ENCODE results near the gene P4HB.

P4HB gene

DNA sequence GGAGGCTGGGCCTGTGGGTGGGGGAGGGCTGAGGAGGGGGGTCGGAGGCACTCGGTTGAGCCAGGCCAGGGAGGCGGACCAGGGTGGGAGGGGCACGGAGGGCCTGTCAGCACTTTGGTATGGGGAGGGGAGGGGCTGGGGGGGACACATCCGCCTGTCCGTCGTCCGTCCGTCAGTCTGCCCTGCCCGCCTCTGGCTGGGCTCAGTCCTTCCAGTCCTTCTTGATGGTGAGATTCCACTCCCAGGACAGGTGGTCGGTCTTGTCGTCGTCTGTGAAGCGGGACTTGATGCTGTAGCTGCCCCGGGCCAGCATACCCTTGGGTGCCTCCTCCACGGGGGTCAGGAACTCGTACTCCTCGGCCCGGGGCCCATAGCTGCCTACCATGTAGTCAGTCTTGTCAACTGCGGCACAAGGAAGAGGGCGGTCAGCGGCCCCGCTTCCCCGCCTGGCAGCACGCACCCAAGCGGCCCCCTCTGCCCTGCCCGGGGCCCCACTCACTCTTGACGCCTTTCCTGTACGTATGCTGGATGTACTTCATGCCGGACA is 8.4 kb upstream of the P4HB start:
- no peak for DNase-seq (ENCODE audit: low spot score)

DNA sequence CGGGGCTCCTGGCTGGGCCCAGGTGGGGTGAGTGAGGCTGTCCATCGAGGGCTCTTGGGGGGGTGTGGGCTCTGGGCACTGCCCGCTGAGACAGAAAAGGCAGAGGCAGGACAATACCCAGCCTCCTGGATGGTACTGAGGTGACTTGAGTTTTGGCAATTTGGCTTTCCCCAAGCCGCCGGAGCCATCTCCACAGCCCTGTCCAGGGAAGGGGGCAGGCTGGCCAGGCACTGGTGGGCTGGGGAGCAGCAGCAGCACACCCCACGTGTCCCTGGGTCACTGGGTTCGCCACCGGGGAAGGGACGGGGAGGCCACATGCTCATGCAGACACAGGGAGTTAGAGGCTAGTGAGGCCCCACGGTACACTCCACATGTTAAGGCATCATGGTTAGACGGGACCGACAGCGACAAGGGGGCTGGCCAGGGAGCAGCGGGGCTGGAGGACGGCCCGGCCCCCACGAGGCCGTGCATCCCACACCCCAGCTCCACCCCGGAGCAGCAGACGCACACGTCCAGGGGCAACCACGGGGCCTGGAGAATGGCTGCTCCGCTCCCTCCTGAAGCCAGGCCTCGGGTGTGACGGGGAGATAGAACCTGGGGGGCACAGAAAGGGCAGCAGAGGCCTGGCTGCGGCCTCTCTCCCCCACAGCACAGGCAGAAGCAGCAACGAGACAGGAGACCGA is 7.8 kb upstream of the P4HB start:
- no peak for DNase-seq (ENCODE audit: low spot score)

DNA sequence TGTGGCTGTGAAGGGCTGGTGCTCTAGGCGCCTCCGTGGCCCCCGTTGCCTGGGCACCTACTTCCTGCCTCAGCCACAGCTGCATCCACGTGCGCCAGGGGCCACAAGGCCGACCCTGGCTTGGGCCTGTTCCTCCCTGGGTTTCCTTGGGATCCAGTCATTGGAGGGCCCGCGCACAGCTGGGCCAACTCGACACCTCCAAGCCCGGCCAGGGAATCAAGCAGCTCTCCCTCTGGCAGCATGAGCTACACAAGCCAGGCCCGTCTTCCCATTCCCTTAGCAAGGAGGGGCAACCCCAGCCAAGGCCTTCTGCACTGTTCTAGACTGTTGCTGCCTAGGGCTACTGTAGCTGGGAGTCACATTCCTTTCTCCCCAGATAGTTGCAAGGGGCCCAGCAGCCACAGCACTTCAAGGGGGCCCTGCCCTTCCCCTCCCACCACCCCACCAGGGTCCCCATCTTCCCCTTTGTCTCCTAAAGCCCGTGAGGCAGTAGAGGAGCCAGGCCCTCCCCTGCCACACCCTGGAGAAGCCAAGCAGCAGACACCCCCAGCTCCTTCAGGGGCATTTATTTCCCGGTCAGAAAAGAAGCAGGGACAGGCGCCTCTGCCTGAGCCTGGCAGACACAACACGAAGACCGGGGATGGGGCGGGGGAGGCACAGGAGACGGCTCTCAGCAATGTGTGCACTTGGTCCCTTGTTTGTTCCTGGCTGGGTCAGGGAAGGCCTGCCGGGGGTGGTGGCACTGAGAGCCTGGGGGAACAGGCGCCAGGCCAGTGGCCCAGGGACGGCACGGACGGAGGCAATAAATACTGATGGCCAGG is 7.0 kb upstream of the P4HB start:
- DNase-seq (ENCODE audit: low spot score), result no peak

DNA sequence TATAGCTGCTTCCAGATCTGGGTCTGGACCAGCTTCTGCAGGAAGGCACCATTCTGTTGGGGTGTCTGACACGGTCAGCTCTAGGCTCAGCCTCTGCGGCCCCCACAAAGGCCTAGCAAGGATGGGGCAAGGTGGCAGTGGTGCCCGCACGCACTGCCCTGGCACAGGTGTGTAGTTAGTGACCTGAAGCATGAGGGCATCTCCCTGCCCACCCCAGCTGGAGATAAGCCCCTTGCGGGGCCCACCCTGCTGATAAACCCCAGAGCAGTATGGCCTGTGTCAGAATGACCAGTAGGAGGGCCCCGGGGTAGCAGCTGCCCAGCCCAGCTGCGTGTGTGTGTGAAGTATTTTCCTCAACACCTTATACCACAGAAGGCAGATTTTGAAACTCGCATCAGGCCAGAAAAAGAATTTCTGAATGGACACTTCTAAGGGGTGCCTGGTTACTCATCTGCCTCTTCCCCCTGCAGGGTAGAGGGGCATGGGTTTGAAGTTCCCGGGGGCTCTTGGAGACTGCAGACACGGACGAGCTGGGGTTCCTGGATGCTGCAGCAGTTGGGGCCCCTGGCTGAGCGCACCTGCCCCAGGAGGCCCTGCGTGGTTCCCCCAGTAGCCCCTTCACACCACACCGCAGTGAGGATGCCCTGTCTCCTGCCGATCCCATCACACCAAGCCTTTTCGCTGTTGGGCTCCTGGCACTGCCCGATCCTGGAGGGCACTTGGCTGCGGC is 6.3 kb upstream of the P4HB start:
- no peak for DNase-seq (ENCODE audit: low spot score)

DNA sequence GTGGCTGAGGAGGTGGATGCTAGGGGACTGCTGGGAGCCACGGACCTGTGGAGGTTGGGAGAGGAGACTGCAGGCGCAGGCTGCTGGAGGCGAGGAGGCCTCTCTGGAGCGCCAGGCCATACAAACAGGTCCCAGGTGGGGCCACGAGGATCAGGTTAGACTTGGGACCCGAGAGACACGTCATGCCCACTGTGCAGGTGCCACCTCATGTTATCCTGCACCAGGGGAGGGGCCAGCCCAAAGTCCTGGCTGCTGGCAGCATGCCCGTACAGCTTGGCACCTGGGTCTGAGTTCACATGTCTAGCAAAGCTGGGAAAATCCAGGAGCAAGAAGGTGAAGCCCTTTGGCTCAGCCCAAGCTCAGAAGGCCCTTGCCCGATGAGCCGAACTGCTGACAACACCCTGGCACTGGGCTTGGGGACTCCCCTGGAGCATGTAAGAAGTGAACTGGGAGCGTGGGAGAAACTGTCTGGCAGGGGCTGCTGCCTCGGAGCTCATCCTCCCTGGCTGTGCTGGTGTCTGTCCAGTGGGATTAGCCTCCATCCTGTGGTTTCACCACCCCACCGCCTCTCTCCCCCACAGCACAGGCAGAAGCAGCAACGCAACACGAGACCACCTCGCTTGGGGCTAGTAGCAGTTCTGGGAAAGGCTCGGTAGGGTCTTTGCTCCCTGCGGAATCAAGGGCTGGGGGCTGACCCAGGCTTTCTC is 5.6 kb upstream of the P4HB start:
- DNase-seq (ENCODE audit: low spot score), result no peak

DNA sequence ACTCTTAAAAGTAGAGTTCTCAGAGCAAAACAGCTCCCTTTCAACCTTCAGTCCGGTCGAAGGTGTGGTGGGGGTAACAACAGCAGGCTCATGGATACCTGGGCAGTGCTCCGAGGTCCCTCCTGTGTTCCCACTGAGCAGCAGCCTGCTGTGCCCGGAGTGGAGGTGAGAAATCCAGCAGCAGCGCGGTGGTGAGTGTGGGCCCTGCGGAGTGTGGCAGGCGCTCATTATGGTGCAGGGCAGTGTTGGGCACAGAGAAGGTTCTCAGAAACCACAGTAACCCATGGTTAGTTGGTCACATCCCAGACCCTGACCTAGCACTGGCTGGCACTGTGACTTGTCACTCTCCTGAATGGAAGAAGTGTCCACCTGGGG is 5.0 kb upstream of the P4HB start:
- DNase-seq (ENCODE audit: low spot score), result no peak

DNA sequence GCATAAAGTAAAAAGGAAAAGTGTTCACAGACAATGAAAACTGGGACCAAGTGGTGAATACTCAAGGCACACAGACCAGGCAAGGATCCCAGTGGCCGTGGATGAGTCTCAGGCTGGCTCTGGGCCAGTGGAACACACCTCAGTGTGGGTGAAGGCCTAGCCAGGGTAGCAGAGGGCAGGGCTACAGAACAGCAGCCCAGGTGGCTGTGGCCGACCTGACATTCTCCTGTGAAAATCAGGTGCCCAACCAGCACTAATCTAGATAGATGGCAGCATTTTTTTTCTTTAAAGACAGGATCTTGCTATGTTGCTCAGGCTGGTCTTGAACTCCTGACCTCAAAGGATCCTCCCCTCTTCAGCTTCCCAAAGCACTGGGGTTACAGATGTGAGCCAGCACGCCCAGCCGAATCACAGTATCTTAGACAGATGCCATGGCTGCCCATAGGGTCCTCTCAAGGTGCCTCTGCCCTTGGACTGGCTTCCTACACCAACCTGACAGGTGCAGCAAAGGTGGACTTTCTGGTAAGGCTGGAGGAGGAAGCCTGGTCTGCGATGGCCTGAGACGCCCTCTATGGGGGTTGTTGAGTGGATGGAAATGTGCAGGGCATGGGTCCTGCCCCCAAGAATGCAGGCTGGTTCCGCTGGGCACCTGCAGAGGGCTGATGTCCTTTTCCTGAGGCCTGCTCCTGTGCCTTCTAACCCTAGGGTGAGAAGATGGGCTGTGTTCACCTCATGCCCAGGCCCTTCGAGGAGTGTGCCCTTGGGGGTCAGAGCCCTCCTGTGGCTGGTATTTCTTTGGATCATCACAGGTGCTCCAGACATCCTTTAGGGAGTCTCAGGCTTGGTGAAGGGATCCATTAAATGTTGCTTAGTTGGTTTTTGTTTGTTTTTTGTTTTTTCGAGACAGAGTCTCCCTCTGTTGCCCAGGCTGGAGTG is 3.8 kb upstream of the P4HB start:
- no peak for DNase-seq (ENCODE audit: low spot score)

DNA sequence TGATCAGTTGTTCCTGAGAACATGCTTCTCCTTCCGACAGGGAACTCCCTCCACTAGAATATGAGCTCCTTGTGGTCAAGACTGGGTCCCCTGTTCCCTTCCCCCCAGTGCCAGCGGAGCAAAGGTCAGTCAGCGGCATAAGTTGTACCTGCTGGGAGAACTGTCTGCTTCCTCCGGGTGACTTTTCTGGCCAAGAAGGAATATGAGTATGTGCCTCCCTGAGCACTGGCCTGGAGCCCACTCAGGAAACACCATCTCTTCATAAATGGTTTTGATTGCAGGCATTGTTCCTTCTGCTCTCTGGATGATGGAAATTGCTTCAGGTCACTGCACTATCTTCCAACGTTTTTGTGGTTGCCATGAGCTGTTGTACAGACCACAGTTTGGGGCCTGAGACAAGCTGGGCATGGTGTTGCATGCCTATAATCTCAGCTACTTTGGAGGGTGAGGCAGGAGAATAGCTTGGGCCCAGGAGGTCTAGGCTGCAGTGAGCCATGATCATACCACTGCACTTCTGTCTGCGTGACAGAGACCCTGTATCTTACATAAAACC is 2.9 kb upstream of the P4HB start:
- no peak for DNase-seq (ENCODE audit: low spot score)

DNA sequence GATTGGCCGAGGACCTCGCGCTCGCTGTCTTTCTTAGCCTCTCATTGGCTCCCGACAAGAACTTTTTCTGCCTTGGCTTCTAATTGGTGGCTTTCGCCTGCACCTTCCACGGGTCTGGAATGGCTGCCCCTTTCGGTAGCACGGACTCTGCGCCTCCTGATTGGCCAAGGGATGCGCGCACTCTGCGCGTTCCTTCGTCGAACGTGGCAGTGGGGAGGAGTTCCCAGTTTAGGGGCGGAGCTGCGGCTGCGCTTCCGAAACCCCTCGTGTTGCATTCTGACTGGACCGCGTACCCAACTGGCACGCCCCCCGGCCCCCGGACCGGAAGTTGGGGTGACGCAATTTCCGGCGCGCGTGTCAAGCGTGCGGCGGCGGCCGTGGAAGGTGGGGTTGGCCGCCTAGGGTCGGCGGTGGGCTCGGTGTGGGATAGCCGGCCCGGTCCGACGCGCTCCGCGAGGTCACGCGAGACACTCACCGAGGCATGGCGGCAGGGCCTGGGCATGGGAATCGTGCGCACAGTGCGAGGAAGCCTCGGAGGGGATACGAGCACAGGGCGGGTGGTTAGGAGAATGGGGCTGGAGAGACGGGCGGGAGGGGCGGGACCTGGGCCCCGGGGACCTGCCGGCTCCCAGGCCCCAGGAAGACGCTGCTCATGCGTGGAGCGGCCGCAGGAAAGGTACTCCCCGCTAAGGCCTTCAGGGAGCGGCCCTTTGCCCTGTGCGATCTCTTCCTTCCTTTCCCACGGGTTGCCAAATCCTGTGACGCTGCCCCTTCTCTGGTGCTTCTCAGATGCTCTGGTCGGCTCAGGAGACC is 627 bp upstream of the P4HB start:
- peak; percentile 100 for DNase-seq (ENCODE audit: low spot score)

DNA sequence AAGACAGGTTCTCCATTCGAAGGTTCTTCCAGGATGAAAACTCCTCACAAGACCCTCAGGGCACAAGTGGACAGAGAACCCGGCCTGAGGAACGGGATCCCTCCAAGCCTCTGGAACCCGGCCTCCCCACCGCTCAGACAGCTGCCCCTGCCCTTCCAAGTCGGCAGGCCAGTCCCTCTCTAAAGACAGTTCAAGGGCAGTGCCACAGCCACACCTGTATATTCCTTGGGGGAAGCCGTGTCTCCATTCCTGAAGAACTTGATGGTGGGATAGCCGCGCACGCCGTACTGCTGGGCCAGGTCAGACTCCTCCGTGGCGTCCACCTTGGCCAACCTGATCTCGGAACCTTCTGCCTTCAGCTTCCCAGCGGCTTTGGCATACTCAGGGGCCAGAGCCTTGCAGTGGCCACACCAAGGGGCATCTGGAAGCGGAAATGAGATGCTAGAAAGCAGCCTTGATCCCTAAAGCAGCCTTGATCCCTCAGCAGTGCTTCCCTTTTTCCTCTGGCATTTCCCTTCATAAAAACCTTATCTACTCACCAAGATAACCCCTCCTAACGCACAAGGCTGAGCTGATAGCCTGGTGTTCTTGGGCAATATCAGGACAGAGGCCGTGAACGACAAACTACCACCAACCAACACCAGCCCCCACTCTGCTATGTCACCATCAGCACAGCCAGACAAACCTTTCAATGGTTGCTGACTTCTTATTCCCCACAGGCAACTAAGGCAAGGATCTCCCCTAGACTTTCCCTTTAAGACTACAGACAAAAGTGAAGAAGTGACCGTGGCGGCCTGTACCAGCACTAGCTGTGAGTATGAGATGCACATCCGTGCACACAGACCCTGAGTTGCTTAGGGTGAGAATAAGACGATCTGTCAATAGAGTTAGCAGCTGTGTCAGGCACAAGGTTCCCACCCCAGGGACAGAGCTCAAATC is 1.1 kb downstream of the P4HB start:
- no peak for DNase-seq (ENCODE audit: low spot score)

DNA sequence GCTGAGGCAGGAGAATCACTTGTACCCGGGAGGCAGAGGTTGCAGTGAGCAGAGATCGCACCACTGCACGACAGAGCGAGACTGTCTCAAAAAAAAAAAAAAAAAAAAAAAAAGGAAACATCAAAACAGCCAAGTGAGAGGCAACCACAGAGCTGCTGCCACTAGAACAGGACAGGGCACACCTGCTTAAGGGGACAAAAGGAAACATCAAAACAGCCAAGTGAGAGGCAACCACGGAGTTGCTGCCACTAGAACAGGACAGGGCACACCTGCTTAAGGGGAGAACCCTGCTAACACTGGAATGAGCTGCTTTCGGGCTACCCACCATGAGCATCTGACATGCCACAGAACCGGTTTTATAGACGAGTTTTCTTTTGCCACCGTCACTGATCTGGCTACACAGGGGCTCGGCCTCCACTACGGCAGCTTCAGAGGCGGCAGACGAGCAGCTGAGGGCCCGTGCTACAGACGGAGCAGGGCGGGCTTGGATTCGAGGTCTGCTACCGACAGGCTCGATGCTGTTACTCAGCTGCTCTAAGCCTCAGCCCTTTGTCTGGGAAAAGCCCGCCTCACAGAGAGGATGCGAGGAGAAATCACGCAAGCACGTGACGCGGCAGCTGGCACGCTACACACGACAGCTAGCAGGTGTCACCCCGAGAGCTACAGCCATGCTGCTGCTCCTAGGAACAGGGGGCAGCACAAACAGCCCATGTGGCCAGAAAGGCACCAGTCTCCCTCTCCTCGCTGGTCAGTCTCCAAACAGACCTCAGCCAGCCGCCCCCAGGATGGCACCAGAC is 2.0 kb downstream of the P4HB start:
- DNase-seq (ENCODE audit: low spot score), result no peak

DNA sequence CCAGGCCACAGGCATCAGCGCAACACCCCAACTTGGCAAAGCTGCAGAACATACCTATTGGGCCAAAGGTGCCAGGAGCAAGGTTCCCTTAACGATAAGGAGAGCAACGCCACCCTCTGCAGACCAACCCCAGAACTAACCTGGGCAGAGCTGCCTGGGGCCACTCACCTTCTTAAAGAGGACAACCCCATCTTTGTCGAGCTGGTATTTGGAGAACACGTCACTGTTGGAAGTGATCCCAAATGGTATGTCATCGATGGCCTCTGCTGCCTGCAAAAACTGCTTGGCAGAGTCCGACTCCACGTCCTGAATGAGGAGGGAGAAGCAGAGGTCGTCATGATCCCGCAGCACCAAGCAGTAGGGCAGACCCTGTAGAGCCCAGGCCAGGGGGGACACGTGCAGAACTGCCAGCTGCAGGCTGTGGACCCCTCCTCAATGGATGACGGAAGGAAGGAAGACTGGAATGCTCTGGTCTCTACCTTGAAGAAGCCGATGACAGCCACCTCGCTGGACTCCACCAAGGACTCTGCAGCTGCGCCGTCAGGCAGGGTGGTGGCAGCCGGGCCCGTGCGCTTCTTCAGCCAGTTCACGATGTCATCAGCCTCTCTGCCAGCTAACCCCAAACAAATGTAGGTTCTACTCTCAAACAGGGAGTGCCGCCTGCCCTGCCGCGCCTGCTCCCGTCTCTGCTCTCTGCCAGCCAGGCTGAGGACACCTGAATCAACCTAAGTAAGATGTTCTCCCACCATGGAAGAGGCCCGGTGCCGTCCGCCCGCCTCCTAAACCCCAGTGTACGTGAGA is 5.2 kb downstream of the P4HB start:
- no peak for DNase-seq (ENCODE audit: low spot score)

DNA sequence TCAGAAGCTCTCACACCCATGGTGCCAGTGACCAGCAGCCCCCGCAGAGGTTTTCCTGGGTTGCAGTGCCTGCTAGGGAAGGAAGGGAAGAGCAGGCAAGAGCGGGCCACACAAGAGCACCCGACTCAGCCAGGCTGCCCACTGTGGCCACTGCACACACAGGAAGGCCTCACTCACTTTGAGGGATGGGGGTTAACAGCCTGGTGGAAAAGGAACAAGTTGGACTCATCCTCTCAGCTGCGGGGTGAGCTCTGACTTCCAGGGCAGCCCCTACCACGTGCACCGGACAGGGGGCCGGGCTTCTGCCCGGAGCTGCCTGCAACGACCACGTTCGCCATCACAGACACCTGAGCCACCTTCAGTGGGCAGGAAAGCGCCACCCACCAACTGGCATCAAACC is 8.1 kb downstream of the P4HB start:
- no peak for DNase-seq (ENCODE audit: low spot score)

DNA sequence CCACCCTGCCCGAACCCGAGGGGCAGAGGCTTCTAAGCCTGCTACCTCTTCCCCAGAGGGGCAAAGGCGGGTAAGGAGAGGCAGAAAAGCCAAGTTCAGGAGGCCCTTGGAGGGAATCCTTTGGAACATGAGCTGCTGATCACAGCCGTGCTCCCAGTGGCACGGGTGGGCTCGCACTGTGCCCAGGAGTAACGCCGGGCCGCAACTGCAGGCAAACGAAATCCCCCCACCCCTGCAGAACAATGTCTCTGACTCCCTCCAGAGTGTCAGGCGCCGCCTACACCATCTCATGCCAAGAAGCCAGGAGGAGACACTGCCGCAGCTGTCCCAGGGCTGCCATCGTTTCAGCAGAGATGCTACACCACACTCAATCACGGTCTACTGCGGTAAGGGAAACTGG is 8.9 kb downstream of the P4HB start:
- DNase-seq (ENCODE audit: low spot score), result no peak

DNA sequence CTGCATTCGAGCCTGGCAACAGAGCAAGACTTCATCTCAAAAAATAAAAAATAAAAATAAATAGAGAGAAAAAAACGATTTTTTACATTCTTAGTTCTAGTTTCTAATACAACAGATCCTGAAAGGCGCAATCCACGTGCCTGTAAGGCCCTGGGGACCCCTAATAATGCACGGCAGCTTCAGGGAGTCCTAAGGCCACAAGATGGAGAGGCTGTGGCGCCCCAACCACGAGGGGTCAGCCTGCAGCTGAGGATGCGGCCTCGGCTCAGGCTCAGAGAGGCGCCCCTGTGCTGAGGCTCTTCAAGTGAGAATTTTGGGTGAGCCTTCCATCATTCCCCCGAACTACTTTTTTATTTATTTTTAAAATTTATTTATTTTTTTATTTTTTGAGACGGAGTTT is 10.9 kb downstream of the P4HB start:
- DNase-seq (ENCODE audit: low spot score), result no peak

DNA sequence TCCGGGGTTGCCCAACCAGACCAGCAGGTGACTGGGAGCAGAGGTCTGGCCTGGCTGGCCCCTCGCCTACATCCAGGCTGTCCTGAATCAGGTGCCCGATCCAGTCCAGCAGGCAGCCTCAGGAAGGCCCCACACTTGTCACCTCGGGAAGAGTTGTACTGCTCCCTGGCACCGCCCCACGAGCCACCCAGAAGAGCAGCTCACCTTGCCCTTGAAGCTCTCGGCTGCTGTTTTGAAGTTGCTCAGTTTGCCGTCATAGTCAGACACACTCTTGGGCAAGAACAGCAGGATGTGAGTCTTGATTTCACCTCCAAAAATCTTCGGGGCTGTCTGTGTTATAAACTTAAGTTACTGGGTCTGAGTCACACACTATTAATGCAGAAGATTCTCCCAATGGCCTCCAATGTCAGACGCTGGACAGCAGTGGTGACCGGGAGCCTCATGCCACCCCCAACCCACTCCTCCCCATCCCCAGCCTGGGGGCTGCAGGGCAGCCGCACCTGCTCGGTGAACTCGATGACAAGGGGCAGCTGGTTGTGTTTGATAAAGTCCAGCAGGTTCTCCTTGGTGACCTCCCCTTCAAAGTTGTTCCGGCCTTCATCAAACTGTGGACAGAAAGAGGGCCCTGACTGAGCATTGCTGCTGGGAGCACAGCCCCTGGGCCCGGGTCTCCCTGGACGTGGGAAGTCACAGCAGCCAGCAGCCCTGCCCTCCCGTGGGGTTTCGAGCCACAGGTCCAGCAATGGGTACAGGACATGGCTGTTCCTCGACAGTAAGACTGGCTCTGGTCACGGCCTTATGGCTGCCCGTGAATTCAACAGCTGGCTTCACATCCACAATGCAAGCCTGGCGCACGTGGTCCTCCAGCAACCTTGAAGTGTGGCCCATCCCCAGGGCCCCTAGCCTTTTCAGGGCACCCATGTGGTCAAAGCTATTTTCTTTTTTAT is 13.3 kb downstream of the P4HB start:
- DNase-seq (ENCODE audit: low spot score), result no peak

Measured in CD4-positive, alpha-beta T cell treated with Interleukin-2 at 100 ng/mL for 4 hours (primary cell).